C4-2B (cell line): ENCODE results near the gene HOXD4.

Experiments used
- ZFX ChIP-seq: fragments of 450-650 bp; IDR thresholded peaks from 2 replicates; pipeline ENCODE4 v1.6.1; 2017
- TF ChIP-seq, protein P1 (sequence below): fragments of 450-650 bp; conservative IDR thresholded peaks from 2 replicates; pipeline ENCODE4 v1.5.1; 2017; ENCODE audit warnings: mild to moderate bottlenecking

DNA sequence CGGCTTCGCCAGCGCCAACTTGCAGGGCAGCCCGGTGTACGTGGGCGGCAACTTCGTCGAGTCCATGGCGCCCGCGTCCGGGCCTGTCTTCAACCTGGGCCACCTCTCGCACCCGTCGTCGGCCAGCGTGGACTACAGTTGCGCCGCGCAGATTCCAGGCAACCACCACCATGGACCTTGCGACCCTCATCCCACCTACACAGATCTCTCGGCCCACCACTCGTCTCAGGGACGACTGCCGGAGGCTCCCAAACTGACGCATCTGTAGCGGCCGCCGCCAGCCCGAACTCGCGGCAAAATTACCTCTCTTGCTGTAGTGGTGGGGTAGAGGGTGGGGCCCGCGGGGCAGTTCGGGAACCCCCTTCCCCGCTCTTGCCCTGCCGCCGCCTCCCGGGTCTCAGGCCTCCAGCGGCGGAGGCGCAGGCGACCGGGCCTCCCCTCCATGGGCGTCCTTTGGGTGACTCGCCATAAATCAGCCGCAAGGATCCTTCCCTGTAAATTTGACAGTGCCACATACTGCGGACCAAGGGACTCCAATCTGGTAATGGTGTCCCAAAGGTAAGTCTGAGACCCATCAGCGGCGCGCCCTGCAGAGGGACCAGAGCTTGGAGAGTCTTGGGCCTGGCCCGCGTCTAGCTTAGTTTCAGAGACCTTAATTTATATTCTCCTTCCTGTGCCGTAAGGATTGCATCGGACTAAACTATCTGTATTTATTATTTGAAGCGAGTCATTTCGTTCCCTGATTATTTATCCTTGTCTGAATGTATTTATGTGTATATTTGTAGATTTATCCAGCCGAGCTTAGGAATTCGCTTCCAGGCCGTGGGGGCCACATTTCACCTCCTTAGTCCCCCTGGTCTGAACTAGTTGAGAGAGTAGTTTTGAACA, 20.9 kb downstream of the HOXD4 start:
- TF ChIP-seq, protein P1, sequence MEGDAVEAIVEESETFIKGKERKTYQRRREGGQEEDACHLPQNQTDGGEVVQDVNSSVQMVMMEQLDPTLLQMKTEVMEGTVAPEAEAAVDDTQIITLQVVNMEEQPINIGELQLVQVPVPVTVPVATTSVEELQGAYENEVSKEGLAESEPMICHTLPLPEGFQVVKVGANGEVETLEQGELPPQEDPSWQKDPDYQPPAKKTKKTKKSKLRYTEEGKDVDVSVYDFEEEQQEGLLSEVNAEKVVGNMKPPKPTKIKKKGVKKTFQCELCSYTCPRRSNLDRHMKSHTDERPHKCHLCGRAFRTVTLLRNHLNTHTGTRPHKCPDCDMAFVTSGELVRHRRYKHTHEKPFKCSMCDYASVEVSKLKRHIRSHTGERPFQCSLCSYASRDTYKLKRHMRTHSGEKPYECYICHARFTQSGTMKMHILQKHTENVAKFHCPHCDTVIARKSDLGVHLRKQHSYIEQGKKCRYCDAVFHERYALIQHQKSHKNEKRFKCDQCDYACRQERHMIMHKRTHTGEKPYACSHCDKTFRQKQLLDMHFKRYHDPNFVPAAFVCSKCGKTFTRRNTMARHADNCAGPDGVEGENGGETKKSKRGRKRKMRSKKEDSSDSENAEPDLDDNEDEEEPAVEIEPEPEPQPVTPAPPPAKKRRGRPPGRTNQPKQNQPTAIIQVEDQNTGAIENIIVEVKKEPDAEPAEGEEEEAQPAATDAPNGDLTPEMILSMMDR = no peak
- TF ChIP-seq ZFX = no peak
